GM23338 (cell line): Measurements from ENCODE around the gene DENND4A. TPM values are rescaled to one million over a fixed set of nuclear protein-coding genes. Genes with fewer than 3 reads are reported as not detected.

Source experiments
- ATAC-seq: fragments of 200-7000 bp; cut with Tn5 transposase; 3 replicates; pipeline ENCODE4 v1.9.1; 2020
- DNase-seq: peaks from one replicate; pipeline ENCODE4 v3.0.0-alpha.2; 2015; ENCODE audit warnings: low spot score
- H2AFZ ChIP-seq: fragments of 200-600 bp; sonication (generic); 2 replicates; pipeline ENCODE4 v1.8.0; 2016; ENCODE audit warnings: antibody characterized with exemption, mild to moderate bottlenecking, moderate library complexity
- H3F3A ChIP-seq: fragments of 200-600 bp; sonication (generic); replicated peaks from 2 replicates; pipeline ENCODE4 v1.8.0; 2017; ENCODE audit warnings: antibody characterized with exemption, mixed run types, low read depth
- H3K27ac ChIP-seq: fragments of 200-600 bp; sonication (generic); 2 replicates; pipeline ENCODE4 v1.6.1; 2016; ENCODE audit warnings: low read depth
- H3K27me3 ChIP-seq: fragments of 200-600 bp; sonication (generic); 2 replicates; pipeline ENCODE4 v1.8.0; 2016; ENCODE audit warnings: mild to moderate bottlenecking, mixed run types, moderate library complexity; ENCODE audit not compliant: insufficient read depth
- H3K36me3 ChIP-seq: fragments of 200-600 bp; sonication (generic); 2 replicates; pipeline ENCODE4 v1.8.0; 2016; ENCODE audit warnings: mild to moderate bottlenecking; ENCODE audit not compliant: insufficient read depth
- H3K4me1 ChIP-seq: fragments of 200-600 bp; sonication (generic); 2 replicates; pipeline ENCODE4 v1.8.0; 2016; ENCODE audit warnings: mild to moderate bottlenecking, moderate library complexity; ENCODE audit not compliant: insufficient read depth
- H3K4me2 ChIP-seq: fragments of 200-600 bp; sonication (generic); 2 replicates; pipeline ENCODE4 v1.7.1; 2017; ENCODE audit warnings: mixed run types
- H3K4me3 ChIP-seq: fragments of 200-600 bp; sonication (generic); 2 replicates; pipeline ENCODE4 v1.6.1; 2016; ENCODE audit warnings: mixed run types
- H3K79me2 ChIP-seq: fragments of 200-600 bp; sonication (generic); replicated peaks from 2 replicates; pipeline ENCODE4 v1.8.0; 2017; ENCODE audit warnings: mild to moderate bottlenecking; ENCODE audit not compliant: insufficient read depth
- H3K9me2 ChIP-seq: fragments of 200-600 bp; sonication (generic); 2 replicates; pipeline ENCODE4 v1.8.0; 2017; ENCODE audit not compliant: insufficient read depth
- H4K20me1 ChIP-seq: fragments of 200-600 bp; sonication (generic); replicated peaks from 2 replicates; pipeline ENCODE4 v1.8.0; 2017; ENCODE audit warnings: mild to moderate bottlenecking; ENCODE audit not compliant: insufficient read depth
- H3K27ac Mint-ChIP-seq: 2 replicates; pipeline ENCODE4 v1.8.0; 2020; ENCODE audit warnings: inconsistent platforms, mild to moderate bottlenecking, moderate library complexity, mixed read lengths
- H3K27me3 Mint-ChIP-seq: 3 replicates; pipeline ENCODE4 v1.8.0; 2022; ENCODE audit warnings: low read depth, mild to moderate bottlenecking, moderate library complexity, mixed read lengths, inconsistent platforms; ENCODE audit not compliant: insufficient read depth, poor library complexity
- H3K36me3 Mint-ChIP-seq: 3 replicates; pipeline ENCODE4 v1.8.0; 2021; ENCODE audit warnings: low read depth, mild to moderate bottlenecking, inconsistent platforms, moderate library complexity, mixed read lengths
- H3K4me1 Mint-ChIP-seq: 3 replicates; pipeline ENCODE4 v1.8.0; 2020; ENCODE audit warnings: mild to moderate bottlenecking, inconsistent platforms, mixed read lengths
- H3K4me3 Mint-ChIP-seq: 3 replicates; pipeline ENCODE4 v1.8.0; 2021; ENCODE audit warnings: moderate library complexity, mild to moderate bottlenecking, inconsistent platforms, mixed read lengths
- H3K9me3 Mint-ChIP-seq: 3 replicates; pipeline ENCODE4 v1.8.0; 2020; ENCODE audit warnings: moderate library complexity, mild to moderate bottlenecking, inconsistent platforms, mixed read lengths
- ETS1 ChIP-seq: IDR thresholded peaks from 2 replicates; pipeline ENCODE4 v1.6.1; 2016; ENCODE audit warnings: antibody characterized with exemption
- JUNB ChIP-seq: IDR thresholded peaks from one replicate; pipeline ENCODE4 v1.6.1; 2016; ENCODE audit warnings: antibody characterized with exemption; ENCODE audit not compliant: unreplicated experiment
- NANOG ChIP-seq: IDR thresholded peaks from 2 replicates; pipeline ENCODE4 v1.6.1; 2016; ENCODE audit warnings: antibody characterized with exemption, borderline replicate concordance
- REST ChIP-seq: IDR thresholded peaks from one replicate; pipeline ENCODE4 v1.6.1; 2018; ENCODE audit warnings: antibody characterized with exemption; ENCODE audit not compliant: unreplicated experiment
- STAT1 ChIP-seq: IDR thresholded peaks from one replicate; pipeline ENCODE4 v1.6.1; 2016; ENCODE audit warnings: antibody characterized with exemption; ENCODE audit not compliant: unreplicated experiment
- ZNF331 ChIP-seq: fragments of 250-450 bp; sonication (Bioruptor Pico); IDR thresholded peaks from 2 replicates; pipeline ENCODE4 v1.5.0; 2020; ENCODE audit warnings: low read depth, mild to moderate bottlenecking, moderate library complexity
- ZNF462 ChIP-seq: fragments of 250-450 bp; sonication (Bioruptor Pico); IDR thresholded peaks from 2 replicates; pipeline ENCODE4 v1.5.0; 2020; ENCODE audit warnings: mild to moderate bottlenecking, moderate library complexity
- polyA plus RNA-seq: library from polyadenylated mRNA; unstranded; fragments of >200 nt; fragmentation: Nextera tagmentation; extraction: Ambion mirVana; gene quantifications from 2 replicates; pipeline ENCODE4 v1.2.1, GENCODE V29; 2016
- total RNA-seq: library from RNA; depleted of rRNA; stranded (reverse); fragments of >200 nt; shearing (Covaris generic); gene quantifications from 2 replicates; pipeline ENCODE4 v1.2.3, GENCODE V29; 2014

Gene DENND4A
- total and polyA plus RNA-seq, 2 experiments from 2014 or later = 3.4 to 9.0 TPM

- TF ChIP-seq ZNF462 (CRISPR knock-in tag) (no peak), ETS1 (no peak), JUNB (no peak), STAT1 (no peak), ZNF331 (no peak)
These were observed 6.9 kb downstream of the DENND4A start (continued) for GRCh38 chr15:65785151-65785550.

GRCh38 chr15:65783872-65784271 is 8.2 kb downstream of the DENND4A start:
- ATAC-seq (no peak), DNase-seq (no peak)
- Histone ChIP-seq H2AFZ (no peak overlapping the region), H3K4me2 (no peak overlapping the region), H3K9me2 (no peaks in the 10 kb centered on the region), H3K4me3 (no peak overlapping the region), H3K27me3 (no peaks in the 10 kb centered on the region), H3K4me1 (no peaks in the 10 kb centered on the region), H3K79me2 (0 out of 2 replicates have a peak, but pooled peaks cover 4% of the 10 kb centered on the region), H3K36me3 (no peaks in the 10 kb centered on the region), H4K20me1 (no peaks in the 10 kb centered on the region), H3F3A (no peaks in the 10 kb centered on the region), H3K27ac (no peak overlapping the region)
- H3K9me3 Mint-ChIP-seq = no peaks in the 10 kb centered on the region
- H3K27ac Mint-ChIP-seq = no peak overlapping the region; the same call in 1 of the 2 replicates
- H3K36me3 Mint-ChIP-seq = no peaks in the 10 kb centered on the region
- H3K4me3 Mint-ChIP-seq = no peak overlapping the region
- H3K27me3 Mint-ChIP-seq = no peaks in the 10 kb centered on the region
- no peaks in the 10 kb centered on the region for H3K4me1 Mint-ChIP-seq
- TF ChIP-seq REST (no peak), NANOG (no peak)
